ENCODE data around the gene ENAH. TPM values are rescaled to one million over a fixed set of nuclear protein-coding genes. Genes with fewer than 3 reads are reported as not detected.

ENAH gene
- total RNA-seq, 1 experiment from 2014 or later: 100 TPM

- TF ChIP-seq ATF3 (IDR thresholded peaks at IDR 0.05) (no peak), MAX (IDR thresholded peaks at IDR 0.05) (no peak)
Observed at GRCh38 chr1:225555821-225556220, 97.1 kb downstream of the ENAH start (continued).

GRCh38 chr1:225554216-225554812, 98.6 kb downstream of the ENAH start:
- no TSS peak for BruUV-seq (replicated peaks)
- H3K9ac ChIP-seq (ENCODE audit: low read length): no peak overlapping the region
- intact Hi-C loops (cut with micrococcal nuclease): loop anchor here (1.0 to 10.0 kb wide), 3 partner anchors 100 to 290 kb away; partner anchors contain the start of gene ENAH
- H3K9me3 ChIP-seq (ENCODE audit: control insufficient read depth in 1 of 2, insufficient read depth in 1 of 2, low read depth in 1 of 2, low read length in 2 of 2): no peaks in the 10 kb centered on the region
- DNase-seq (ENCODE audit: low read depth, low spot score): peak; percentile 18
- TF ChIP-seq SRF (IDR thresholded peaks at IDR 0.05; ENCODE audit: low read depth): no peak
- peak; percentile 54 to 62 (median 61); a peak in 5 of 6 replicates for TF ChIP-seq CTCF (IDR thresholded peaks at IDR 0.05 in 2 of 3, conservative IDR thresholded peaks at IDR 0.05 in 1 of 3; ENCODE audit: borderline replicate concordance in 1 of 3, insufficient read depth in 1 of 3, low read depth in 2 of 3, low read length in 2 of 3)
- TF ChIP-seq REST (IDR thresholded peaks at IDR 0.05; ENCODE audit: low read depth): no peak
- no peak for TF ChIP-seq ZFX (IDR thresholded peaks at IDR 0.05)
- no peak for TF ChIP-seq MAX (IDR thresholded peaks at IDR 0.05)
- no peak for TF ChIP-seq ATF3 (IDR thresholded peaks at IDR 0.05)
- TF ChIP-seq TCF7L2 (IDR thresholded peaks at IDR 0.05; ENCODE audit: borderline replicate concordance, extremely low read depth, insufficient read depth, insufficient read length): no peak
- TF ChIP-seq ZNF274 (IDR thresholded peaks at IDR 0.05; ENCODE audit: low read depth, low read length): no peak
- no peak for TF ChIP-seq EGR1 (IDR thresholded peaks at IDR 0.05; ENCODE audit: low read depth)
- no peak for TF ChIP-seq SP1 (IDR thresholded peaks at IDR 0.05; ENCODE audit: low read depth)
- peak; percentile 70 for TF ChIP-seq RAD21 (IDR thresholded peaks at IDR 0.05; ENCODE audit: low read depth)
- no peaks in the 10 kb centered on the region for H3K36me3 ChIP-seq (ENCODE audit: control insufficient read depth in 1 of 2, insufficient read depth in 2 of 2, low read length in 2 of 2)
- ATAC-seq: peak; percentile 54; the same call in 1 of the 2 replicates
- H3K27me3 ChIP-seq (ENCODE audit: insufficient read depth, low read length): no peaks in the 10 kb centered on the region
- H3K9me2 ChIP-seq (ENCODE audit: insufficient read depth): no peaks in the 10 kb centered on the region
- no peak overlapping the region for H3K27ac ChIP-seq (ENCODE audit: low read depth, low read length)
- no peak overlapping the region for H2AFZ ChIP-seq (ENCODE audit: low read depth, low read length, poor library complexity, severe bottlenecking)
- no peaks in the 10 kb centered on the region; the same call in 1 of the 2 replicates for H3K79me2 ChIP-seq (ENCODE audit: insufficient read depth, low read length)
- H4K20me1 ChIP-seq (ENCODE audit: insufficient read depth): no peaks in the 10 kb centered on the region
- no peak overlapping the region for H3K4me3 ChIP-seq (replicated peaks in 1 of 2; ENCODE audit: low read depth in 1 of 2, low read length in 2 of 2)
- RAD21 ChIA-PET (ENCODE audit: low non-redundant PET in 1 of 2, low total read pairs in 2 of 2, uncharacterized antibody in 2 of 2, unreplicated experiment in 2 of 2): no interaction called here
- POLR2A ChIA-PET: no interaction called here
- no peaks in the 10 kb centered on the region for H3K4me1 ChIP-seq (ENCODE audit: control insufficient read depth in 1 of 2, insufficient read depth in 2 of 2, low read length in 2 of 2)
- CTCF ChIA-PET: interaction anchor here (1.3 to 1.5 kb wide), 2 partner anchors 9 to 15 kb away, joined by 3 to 4 read pairs; no protein-coding TSS in a partner anchor
- H3K4me2 ChIP-seq (ENCODE audit: low read length): no peak overlapping the region
